Measurements from ENCODE around the gene TSPAN9.

DNA sequence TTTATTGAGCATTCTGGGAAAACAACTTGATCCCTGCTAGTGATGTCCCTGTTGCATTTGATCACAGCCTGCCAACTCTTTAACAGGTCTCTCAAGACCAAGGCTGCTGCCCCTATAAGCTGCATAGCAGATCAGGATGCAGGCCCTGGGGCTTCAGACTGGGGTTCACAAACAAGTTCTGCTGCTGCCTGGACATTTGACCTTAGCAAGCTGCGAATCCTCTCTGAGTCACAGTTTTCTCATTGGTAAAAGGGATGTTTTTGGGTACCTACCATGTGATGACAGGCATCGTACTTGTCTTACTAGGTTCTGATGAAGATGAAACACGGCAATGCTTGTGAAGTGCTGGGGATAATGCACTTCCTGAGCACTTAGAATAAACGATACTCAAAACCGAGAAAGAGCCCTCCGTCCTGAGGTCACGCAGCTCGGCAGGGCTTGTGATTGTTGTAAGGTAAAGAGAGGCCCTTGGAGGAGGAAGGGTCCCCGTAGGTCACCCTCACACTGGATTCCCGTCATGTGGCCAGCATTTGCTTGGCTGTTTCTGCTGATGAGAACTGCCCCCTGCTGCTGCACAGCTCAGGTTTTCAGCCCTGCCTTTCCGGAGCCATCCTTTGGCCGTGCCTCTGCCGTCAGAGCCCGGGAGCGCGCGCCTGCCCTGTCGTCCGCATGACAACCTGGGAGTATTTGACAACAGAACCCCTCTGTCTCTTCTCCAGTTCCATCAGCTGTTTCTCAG lies 39.1 kb downstream of the TSPAN9 start:
- TF ChIP-seq, protein P1, sequence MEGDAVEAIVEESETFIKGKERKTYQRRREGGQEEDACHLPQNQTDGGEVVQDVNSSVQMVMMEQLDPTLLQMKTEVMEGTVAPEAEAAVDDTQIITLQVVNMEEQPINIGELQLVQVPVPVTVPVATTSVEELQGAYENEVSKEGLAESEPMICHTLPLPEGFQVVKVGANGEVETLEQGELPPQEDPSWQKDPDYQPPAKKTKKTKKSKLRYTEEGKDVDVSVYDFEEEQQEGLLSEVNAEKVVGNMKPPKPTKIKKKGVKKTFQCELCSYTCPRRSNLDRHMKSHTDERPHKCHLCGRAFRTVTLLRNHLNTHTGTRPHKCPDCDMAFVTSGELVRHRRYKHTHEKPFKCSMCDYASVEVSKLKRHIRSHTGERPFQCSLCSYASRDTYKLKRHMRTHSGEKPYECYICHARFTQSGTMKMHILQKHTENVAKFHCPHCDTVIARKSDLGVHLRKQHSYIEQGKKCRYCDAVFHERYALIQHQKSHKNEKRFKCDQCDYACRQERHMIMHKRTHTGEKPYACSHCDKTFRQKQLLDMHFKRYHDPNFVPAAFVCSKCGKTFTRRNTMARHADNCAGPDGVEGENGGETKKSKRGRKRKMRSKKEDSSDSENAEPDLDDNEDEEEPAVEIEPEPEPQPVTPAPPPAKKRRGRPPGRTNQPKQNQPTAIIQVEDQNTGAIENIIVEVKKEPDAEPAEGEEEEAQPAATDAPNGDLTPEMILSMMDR (IDR thresholded peaks at IDR 0.05; ENCODE audit: low read depth, low read length, poor library complexity, severe bottlenecking): no peak
- TF ChIP-seq EZH2phosphoT487 (IDR thresholded peaks at IDR 0.05; ENCODE audit: borderline replicate concordance, low read length): no peak

All from DOHH2 (cell line).